HG02623 (cell line): ENCODE data around the gene PRTN3.

Source experiments
- ATAC-seq: cut with Tn5 transposase; IDR thresholded peaks from one replicate; pipeline ENCODE4 v1.9.1; 2021; ENCODE audit warnings: moderate library complexity; ENCODE audit not compliant: unreplicated experiment

PRTN3 gene

DNA sequence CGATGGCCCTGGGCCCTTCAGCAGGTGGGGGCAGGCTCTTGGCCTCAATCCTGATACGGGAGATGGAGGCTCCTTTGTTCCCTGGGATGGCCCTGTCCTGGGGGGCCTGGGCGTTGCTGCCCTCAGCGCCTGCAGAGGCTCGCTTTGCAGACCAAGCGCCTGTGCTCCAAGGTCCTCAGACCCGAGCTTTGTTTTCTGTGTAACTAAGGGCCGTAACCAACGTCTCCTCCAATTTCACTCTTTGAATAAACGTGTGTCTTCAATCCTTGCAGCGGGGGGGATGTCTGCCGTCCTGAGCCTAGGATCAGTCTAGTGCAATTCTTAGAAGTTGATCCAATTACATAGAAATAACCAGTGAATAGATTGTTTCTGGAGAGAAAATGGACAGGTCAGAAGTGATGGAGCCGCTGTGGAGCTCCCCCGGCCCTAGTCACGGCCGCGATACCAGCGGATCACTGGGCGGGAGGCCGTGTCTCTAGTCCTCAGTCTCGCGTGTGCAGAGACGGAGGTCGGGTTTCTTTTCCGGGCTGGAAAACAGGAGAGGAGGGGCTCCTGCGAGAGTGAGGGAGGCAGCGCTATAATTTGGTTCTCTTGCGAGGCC lies 38.2 kb upstream of the PRTN3 start:
- ATAC-seq, result no peak

DNA sequence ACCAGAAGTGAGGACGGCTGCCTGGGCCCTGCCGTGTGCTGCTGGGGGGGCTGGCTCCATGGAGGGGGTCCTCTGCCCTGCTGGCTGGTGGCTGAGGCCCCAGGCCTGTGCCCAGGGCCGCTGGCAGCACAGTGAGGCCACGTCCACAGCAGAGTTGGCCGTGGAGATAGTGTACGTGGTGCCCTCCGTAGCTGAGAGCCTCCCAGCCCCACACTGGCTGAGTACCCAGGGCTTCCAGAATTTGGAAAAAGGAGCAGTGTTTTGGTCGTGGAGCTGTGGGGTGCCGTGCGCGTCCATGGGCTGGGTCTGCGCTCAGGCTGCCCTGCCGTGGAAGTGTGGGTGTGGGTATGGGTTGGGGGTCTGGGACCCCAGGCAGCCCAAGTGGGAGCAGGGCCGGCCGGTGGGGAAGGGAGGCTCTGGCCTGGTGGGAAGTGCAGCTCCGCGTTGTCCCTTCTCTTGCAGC lies 37.7 kb upstream of the PRTN3 start:
- ATAC-seq, result no peak

DNA sequence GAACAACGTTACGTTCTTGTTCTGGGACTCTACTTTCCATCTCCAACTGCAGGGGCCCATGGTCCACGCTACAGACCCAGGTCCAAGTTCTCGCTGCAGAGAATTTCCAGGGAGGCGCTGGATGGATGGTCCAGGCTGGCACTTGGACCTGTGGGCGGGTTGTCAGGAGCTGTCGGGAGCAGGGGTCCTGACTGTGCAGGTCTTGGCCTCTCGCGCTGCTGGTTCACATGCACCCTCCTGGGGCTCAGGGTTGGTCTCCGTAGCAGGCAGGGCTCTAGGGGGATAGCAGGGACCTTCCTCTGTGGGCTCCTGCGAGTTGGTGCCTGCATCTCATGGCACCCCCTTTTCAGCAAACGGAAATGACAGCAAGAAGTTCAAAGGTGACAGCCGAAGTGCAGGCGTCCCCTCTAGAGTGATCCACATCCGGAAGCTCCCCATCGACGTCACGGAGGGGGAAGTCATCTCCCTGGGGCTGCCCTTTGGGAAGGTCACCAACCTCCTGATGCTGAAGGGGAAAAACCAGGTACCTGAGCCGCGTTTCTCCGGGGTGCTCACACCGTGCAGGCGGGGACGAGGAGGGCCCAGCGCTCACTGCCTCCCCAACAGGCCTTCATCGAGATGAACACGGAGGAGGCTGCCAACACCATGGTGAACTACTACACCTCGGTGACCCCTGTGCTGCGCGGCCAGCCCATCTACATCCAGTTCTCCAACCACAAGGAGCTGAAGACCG lies 36.9 kb upstream of the PRTN3 start:
- no peak for ATAC-seq

DNA sequence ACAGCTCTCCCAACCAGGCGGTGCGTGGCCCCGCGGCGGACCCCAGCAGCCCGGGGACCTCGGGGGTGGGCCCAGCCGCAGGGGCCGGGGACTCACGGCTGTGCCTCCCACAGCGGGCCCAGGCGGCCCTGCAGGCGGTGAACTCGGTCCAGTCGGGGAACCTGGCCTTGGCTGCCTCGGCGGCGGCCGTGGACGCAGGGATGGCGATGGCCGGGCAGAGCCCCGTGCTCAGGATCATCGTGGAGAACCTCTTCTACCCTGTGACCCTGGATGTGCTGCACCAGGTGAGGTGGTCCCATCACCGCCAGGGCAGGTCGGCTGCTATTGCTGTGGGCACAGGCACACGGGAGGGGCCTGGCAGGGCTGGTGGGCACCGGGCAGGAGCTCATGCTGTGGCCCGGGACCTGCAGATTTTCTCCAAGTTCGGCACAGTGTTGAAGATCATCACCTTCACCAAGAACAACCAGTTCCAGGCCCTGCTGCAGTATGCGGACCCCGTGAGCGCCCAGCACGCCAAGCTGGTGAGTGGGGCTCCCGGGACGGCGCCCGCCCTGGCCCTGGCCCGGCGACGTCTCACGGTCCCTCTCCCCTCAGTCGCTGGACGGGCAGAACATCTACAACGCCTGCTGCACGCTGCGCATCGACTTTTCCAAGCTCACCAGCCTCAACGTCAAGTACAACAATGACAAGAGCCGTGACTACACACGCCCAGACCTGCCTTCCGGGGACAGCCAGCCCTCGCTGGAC lies 36.2 kb upstream of the PRTN3 start:
- ATAC-seq, result no peak

DNA sequence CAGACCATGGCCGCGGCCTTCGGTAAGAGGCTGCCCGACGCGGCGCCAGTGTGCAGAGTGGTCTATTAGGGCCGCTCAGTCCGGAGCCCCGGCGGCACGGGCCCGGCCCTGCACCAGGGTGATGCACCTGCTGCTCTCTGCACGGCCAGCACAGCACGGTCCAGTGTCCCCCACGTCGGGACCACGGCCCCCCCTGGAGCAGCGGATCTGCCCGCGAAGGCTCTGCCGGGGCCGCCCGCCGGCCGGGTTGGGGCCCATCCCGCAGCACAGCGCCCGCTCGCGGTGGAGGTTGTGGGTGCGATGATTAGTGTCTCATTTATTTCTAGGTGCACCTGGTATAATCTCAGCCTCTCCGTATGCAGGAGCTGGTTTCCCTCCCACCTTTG lies 35.6 kb upstream of the PRTN3 start:
- ATAC-seq, result no peak

DNA sequence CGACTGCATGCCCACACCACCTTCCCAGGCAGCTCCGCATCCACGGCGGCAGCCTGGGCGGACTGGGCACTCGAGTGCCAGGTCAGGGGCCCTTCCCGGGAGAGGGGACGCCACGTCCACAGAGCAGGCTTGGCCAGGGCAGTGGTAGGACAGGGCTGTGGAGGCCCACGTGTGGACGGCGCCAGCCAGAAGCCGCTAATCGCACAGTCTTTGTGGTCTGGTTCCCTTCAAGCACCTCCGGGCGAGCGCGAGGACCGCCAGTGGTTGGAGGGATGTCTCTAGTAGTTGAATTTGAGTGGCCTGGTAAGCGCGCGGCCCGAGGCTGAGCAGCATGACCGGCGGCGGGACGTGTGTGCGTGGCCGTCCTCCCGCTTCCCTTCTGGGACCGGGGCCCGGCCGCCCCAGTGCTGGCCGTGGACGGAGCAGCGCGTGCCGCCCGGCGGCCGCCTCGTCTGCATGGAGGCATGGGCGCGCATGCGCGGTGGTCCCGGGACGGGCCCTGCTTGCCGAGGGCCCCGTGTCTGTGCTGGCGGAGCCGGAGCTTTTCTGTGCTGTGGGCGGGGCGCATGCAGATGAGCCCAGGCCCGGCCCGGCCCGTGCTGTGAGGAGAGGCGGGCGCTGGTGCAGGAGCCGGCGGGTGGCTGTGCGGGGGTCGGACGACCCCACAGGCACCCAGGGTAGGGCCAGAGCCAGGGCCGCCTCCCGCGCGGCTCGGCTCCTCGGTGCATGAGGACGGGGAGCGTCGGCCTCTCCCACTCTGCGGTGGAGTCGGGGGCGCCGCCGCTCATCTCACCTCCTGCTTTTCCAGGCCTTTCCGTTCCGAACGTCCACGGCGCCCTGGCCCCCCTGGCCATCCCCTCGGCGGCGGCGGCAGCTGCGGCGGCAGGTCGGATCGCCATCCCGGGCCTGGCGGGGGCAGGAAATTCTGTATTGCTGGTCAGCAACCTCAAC lies 34.9 kb upstream of the PRTN3 start:
- no peak for ATAC-seq

DNA sequence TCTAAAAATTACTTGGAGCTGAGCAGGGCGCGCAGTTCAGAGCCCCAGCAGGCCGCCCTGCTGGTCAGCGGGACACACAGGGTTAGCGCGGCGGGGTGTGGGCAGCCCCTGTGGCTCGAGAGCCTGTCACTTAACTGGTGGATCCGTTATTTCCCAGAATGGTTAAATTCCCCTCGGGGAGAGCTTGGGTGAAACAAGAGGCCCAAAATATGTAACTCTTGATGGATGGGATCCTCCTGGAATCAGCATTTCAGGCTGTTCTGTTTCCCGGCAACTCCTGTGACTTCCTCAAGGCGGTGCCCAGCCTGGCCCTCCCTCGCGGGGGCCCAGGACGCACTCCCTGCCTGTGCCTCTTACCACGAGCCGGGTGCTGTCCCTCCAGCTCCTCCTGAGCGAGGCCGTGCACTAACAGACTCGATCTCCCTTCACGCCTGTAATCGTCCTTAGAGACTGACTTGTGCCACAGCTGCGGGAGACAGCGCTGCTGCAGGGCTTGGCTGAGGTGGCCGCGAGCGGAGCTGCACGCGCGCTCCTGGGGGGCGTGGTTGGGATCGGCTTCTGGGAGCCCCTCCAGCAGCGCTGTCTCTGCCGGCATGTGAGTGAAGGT lies 33.9 kb upstream of the PRTN3 start:
- ATAC-seq, result no peak

DNA sequence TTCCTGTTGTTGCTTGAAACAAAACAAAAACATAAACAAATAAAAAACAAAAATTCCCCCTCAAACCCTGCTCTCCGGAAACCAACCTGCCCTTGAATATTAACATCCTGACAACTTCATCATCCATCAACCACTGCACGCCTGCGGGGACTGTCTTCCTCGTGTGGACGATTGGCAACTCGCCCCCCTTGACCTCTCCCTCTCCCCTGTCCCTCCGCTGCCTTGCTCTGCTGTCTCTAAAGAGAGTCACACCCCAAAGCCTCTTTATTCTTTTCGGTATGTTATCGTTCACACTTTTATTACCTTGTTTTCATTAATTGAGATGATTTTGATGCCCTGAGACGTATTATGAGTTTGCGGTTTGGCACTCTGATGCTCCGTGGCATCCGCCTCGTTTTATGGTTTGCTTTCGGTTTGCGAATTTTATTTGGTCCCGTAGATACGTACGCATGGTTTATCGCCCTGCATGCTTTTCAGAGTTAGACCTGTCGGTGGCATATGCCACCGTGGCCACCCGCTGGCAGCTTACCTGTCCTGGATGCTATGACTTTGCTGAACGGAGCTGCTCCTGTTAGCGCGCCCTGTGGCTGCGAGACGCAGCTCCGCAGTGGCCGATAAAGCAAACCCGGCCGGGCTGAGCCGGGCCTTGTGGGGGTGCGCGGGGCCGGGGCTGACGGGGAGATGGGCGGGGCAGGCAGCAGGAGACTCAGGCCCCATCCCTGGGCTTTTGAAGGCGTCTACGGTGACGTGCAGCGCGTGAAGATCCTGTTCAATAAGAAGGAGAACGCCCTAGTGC lies 33.0 kb upstream of the PRTN3 start:
- no peak for ATAC-seq

DNA sequence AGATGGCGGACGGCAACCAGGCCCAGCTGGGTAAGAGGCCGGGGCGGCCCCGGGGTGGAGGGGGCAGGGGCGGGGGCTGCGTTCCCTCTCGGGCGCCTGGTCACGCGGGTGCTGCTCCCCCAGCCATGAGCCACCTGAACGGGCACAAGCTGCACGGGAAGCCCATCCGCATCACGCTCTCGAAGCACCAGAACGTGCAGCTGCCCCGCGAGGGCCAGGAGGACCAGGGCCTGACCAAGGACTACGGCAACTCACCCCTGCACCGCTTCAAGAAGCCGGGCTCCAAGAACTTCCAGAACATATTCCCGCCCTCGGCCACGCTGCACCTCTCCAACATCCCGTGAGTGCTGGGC lies 32.4 kb upstream of the PRTN3 start:
- ATAC-seq, result no peak

DNA sequence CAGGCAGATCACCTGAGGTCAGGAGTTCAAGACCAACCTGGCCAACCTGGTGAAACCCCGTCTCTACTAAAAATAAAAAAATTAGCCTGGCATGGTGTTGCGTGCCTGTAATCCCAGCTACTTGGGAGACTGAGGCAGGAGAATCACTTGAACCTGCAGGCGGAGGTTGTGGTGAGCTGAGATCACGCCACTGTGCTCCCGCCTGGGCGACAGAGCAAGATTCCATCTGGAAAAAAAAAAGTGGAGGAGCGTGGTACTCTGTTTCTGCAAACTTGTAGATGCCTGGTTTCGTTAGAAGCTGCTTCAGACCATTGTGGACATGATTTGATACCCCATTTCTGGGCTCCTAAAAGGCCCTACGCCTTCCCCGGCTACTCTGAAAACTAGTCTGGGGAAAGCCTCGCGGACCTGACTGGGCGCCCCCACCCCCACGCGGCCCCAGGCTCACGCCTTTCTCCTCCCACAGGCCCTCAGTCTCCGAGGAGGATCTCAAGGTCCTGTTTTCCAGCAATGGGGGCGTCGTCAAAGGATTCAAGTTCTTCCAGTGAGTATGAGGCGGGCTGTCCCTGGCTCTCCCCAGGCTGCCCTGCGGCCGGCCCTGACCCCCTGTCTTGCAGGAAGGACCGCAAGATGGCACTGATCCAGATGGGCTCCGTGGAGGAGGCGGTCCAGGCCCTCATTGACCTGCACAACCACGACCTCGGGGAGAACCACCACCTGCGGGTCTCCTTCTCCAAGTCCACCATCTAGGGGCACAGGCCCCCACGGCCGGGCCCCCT lies 30.5 kb upstream of the PRTN3 start:
- ATAC-seq, result no peak

DNA sequence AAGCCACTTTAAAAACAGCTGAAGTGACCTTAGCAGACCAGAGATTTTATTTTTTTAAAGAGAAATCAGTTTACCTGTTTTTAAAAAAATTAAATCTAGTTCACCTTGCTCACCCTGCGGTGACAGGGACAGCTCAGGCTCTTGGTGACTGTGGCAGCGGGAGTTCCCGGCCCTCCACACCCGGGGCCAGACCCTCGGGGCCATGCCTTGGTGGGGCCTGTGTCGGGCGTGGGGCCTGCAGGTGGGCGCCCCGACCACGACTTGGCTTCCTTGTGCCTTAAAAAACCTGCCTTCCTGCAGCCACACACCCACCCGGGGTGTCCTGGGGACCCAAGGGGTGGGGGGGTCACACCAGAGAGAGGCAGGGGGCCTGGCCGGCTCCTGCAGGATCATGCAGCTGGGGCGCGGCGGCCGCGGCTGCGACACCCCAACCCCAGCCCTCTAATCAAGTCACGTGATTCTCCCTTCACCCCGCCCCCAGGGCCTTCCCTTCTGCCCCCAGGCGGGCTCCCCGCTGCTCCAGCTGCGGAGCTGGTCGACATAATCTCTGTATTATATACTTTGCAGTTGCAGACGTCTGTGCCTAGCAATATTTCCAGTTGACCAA lies 29.8 kb upstream of the PRTN3 start:
- ATAC-seq, result no peak

DNA sequence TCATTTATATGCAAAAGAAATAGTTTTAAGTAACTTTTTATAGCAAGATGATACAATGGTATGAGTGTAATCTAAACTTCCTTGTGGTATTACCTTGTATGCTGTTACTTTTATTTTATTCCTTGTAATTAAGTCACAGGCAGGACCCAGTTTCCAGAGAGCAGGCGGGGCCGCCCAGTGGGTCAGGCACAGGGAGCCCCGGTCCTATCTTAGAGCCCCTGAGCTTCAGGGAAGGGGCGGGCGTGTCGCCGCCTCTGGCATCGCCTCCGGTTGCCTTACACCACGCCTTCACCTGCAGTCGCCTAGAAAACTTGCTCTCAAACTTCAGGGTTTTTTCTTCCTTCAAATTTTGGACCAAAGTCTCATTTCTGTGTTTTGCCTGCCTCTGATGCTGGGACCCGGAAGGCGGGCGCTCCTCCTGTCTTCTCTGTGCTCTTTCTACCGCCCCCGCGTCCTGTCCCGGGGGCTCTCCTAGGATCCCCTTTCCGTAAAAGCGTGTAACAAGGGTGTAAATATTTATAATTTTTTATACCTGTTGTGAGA lies 29.2 kb upstream of the PRTN3 start:
- no peak for ATAC-seq

DNA sequence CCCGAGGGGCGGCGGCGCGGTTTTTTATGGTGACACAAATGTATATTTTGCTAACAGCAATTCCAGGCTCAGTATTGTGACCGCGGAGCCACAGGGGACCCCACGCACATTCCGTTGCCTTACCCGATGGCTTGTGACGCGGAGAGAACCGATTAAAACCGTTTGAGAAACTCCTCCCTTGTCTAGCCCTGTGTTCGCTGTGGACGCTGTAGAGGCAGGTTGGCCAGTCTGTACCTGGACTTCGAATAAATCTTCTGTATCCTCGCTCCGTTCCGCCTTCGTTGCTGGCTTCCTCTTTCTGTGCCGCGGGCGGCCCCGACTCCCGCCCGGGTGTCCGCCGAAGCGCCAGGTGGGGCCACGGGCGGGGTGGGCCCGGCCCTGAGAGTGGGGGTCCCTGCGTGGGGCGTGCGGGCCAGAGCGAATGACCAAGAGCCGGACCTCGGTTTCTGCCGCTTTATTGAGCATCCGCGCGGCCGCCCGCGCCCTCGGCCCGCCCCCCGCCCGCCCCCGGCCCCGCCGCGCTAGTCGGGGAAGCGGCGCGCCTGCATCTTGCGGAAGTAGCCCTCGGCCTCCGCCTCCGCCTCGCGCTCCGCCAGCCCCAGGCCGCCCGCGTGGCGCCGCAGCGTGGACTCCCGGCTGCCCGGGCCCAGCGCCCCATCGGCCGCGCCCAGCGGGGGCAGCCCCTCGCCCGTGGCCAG lies 28.6 kb upstream of the PRTN3 start:
- no peak for ATAC-seq

DNA sequence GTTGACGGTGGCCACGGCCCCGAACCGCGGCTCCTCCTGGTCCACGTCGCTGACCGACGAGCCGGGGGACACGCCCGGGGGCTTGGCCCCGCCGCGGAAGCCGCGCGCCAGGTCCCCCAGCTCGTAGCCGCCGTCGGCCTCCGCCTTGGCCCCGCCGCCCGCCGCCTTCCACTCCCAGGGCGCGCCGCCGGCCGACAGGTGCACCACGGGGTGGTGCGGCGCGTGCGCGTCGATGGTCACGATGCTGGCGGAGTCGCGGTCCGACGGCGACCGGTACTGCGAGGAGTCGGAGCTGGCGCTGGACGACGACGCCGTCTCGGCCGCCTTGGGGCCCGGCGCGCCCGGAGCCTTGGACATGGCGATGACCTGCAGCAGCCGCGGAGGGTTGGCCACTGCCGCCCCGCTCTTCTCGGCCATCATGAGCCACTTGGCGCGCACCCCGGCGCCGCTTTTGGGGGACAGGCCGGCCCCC lies 28.0 kb upstream of the PRTN3 start:
- no peak for ATAC-seq

DNA sequence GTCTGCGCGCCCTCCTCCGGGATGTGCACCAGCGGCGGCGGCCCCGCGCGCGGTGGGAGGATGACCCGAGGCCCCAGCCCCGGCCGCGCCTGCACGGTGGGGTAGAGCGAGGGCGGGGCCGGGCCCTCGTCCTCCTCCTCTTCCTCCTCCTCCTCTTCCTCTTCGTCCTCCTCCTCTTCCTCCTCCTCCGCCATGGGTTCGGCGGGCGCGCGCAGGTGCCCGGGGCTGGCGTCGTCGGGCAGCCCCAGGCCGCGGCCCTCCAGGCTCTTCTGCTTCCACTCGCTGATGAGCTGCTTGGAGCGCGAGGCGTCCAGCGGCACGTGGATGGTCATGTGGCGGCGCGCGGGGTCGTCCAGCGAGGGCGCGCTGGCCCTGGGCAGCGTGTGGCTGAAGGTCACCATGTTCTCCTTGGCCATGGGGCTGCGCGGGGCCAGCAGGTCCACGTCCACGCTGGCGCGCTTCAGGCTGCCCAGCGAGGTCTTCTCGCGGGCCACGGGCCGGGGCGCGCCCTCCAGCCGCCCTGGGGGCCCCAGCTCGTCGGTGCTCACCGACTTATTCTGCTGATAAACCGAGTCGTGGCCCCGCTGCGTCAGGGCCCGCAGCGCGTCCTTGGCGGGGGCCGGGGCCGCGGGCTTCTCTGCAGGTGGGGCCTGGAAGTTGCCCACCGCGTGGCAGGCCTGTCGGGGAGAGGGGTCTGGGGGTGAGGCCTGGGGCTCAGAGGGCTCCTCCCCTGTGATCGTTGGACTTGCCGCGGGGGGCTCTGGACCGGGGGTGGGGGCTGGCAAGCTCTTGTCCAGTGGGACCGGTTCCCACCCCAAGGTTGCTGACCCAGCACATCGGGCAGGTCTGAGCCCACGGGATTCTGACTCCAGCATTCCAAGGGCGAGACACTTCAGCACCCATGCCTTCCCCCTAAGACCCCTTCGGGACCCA lies 27.3 kb upstream of the PRTN3 start:
- no peak for ATAC-seq
